H9 (cell line): ENCODE data around the gene IER5L. TPM values are rescaled to one million over a fixed set of nuclear protein-coding genes. Genes with fewer than 3 reads are reported as not detected.
A peak's percentile ranks its signal among the peaks of the same experiment; 100 is the strongest.

ENCODE experiments used
- DNase-seq: peaks from one replicate; pipeline ENCODE4 v3.0.0-alpha.2; 2017
- H2AFZ ChIP-seq: one replicate; pipeline ENCODE4 v1.6.1; 2013; ENCODE audit warnings: mild to moderate bottlenecking, low read length, control low read depth, moderate library complexity
- H2AK5ac ChIP-seq: 2 replicates; pipeline ENCODE4 v1.6.1; 2013; ENCODE audit warnings: low read length, control low read depth, mixed read lengths; ENCODE audit not compliant: insufficient read length
- H2BK120ac ChIP-seq: one replicate; pipeline ENCODE4 v1.6.1; 2013; ENCODE audit warnings: low read depth, mild to moderate bottlenecking, low read length, control low read depth, inconsistent platforms; ENCODE audit not compliant: poor library complexity, severe bottlenecking
- H2BK12ac ChIP-seq: 2 replicates; pipeline ENCODE4 v1.6.1; 2013; ENCODE audit warnings: low read length, control low read depth, mixed read lengths, low read depth; ENCODE audit not compliant: insufficient read length
- H2BK15ac ChIP-seq: 2 replicates; pipeline ENCODE4 v1.6.1; 2013; ENCODE audit warnings: low read depth, low read length, control low read depth
- H2BK20ac ChIP-seq: one replicate; pipeline ENCODE4 v1.6.1; 2013; ENCODE audit warnings: low read depth, mild to moderate bottlenecking, low read length, control low read depth, inconsistent platforms; ENCODE audit not compliant: poor library complexity, severe bottlenecking
- H2BK5ac ChIP-seq: 2 replicates; pipeline ENCODE4 v1.6.1; 2013; ENCODE audit warnings: low read length, control low read depth, mixed read lengths; ENCODE audit not compliant: insufficient read length
- H3K14ac ChIP-seq: 2 replicates; pipeline ENCODE4 v1.6.1; 2013; ENCODE audit warnings: low read length, control low read depth; ENCODE audit not compliant: insufficient read depth
- H3K18ac ChIP-seq: 2 replicates; pipeline ENCODE4 v1.6.1; 2013; ENCODE audit warnings: low read depth, mild to moderate bottlenecking, mixed read lengths, low read length, control low read depth; ENCODE audit not compliant: insufficient read length
- H3K23ac ChIP-seq: 2 replicates; pipeline ENCODE4 v1.6.1; 2013; ENCODE audit warnings: low read length, control low read depth, mixed read lengths, low read depth; ENCODE audit not compliant: insufficient read length
- H3K23me2 ChIP-seq: 2 replicates; pipeline ENCODE4 v1.6.1; 2013; ENCODE audit warnings: low read depth, mild to moderate bottlenecking, mixed read lengths, low read length, control low read depth; ENCODE audit not compliant: insufficient read length, poor library complexity, severe bottlenecking
- H3K27ac ChIP-seq: 2 replicates; pipeline ENCODE4 v1.5.1; 2013; ENCODE audit warnings: low read length, control low read depth, mixed read lengths, low read depth; ENCODE audit not compliant: insufficient read length
- H3K27me3 ChIP-seq: 2 replicates; pipeline ENCODE4 v1.6.1; 2013; ENCODE audit warnings: low read length, control low read depth, inconsistent platforms; ENCODE audit not compliant: insufficient read depth
- H3K4ac ChIP-seq: 2 replicates; pipeline ENCODE4 v1.6.1; 2013; ENCODE audit warnings: low read depth, mild to moderate bottlenecking, control low read depth, inconsistent platforms, low read length, moderate library complexity
- H3K4me1 ChIP-seq: 2 replicates; pipeline ENCODE4 v1.6.1; 2013; ENCODE audit warnings: low read length, control low read depth, inconsistent platforms; ENCODE audit not compliant: insufficient read depth
- H3K4me2 ChIP-seq: 2 replicates; pipeline ENCODE4 v1.6.1; 2013; ENCODE audit warnings: low read length, control low read depth, mixed read lengths; ENCODE audit not compliant: insufficient read length, insufficient read depth
- H3K56ac ChIP-seq: 2 replicates; pipeline ENCODE4 v1.6.1; 2013; ENCODE audit warnings: low read depth, mild to moderate bottlenecking, mixed read lengths, low read length, control low read depth; ENCODE audit not compliant: insufficient read length
- H3K79me1 ChIP-seq: 2 replicates; pipeline ENCODE4 v1.6.1; 2013; ENCODE audit warnings: low read depth, mild to moderate bottlenecking, moderate library complexity, low read length, control low read depth, inconsistent platforms; ENCODE audit not compliant: insufficient read depth, poor library complexity, severe bottlenecking
- H3K79me2 ChIP-seq: 2 replicates; pipeline ENCODE4 v1.6.1; 2013; ENCODE audit warnings: low read length, control low read depth, inconsistent platforms; ENCODE audit not compliant: insufficient read depth
- H3K9ac ChIP-seq: 2 replicates; pipeline ENCODE4 v1.6.1; 2013; ENCODE audit warnings: low read length, control low read depth, mixed read lengths; ENCODE audit not compliant: insufficient read length; ENCODE audit errors: extremely low read depth
- H3K9me3 ChIP-seq: one replicate; pipeline ENCODE4 v1.6.1; 2013; ENCODE audit warnings: low read depth, low read length, inconsistent platforms; ENCODE audit not compliant: control insufficient read depth
- H3T11ph ChIP-seq: one replicate; pipeline ENCODE4 v1.6.1; 2013; ENCODE audit warnings: mild to moderate bottlenecking, low read length, control low read depth, inconsistent platforms
- H4K20me1 ChIP-seq: one replicate; pipeline ENCODE4 v1.6.1; 2013; ENCODE audit not compliant: control insufficient read depth, insufficient read length, insufficient read depth
- H4K5ac ChIP-seq: 2 replicates; pipeline ENCODE4 v1.6.1; 2013; ENCODE audit warnings: low read depth, mild to moderate bottlenecking, mixed read lengths, low read length, control low read depth; ENCODE audit not compliant: insufficient read length
- H4K8ac ChIP-seq: replicated peaks from 2 replicates; pipeline ENCODE4 v1.6.1; 2013; ENCODE audit warnings: low read length, control low read depth, mixed read lengths, low read depth; ENCODE audit not compliant: insufficient read length
- H4K91ac ChIP-seq: 2 replicates; pipeline ENCODE4 v1.6.1; 2013; ENCODE audit warnings: low read depth, mild to moderate bottlenecking, moderate library complexity, mixed read lengths, low read length, control low read depth; ENCODE audit not compliant: insufficient read length
- H3K27ac Mint-ChIP-seq, 3 experiments: 2 replicates in 2 of 3; 3 replicates in 1 of 3; pipeline ENCODE4 v1.8.0; 2020 to 2021; ENCODE audit warnings: mixed read lengths in 3 of 3, mild to moderate bottlenecking in 1 of 3, moderate library complexity in 1 of 3
- H3K27me3 Mint-ChIP-seq: 2 replicates; pipeline ENCODE4 v1.8.0; 2021; ENCODE audit warnings: low read depth, mild to moderate bottlenecking, moderate library complexity, mixed read lengths
- H3K36me3 Mint-ChIP-seq, 3 experiments: 2 replicates in 2 of 3; 3 replicates in 1 of 3; pipeline ENCODE4 v1.8.0; 2020 to 2021; ENCODE audit warnings: low read depth in 3 of 3, mixed read lengths in 3 of 3; ENCODE audit not compliant: insufficient read depth in 1 of 3
- H3K4me1 Mint-ChIP-seq, 2 experiments: 2 replicates each; pipeline ENCODE4 v1.8.0; 2020; ENCODE audit warnings: mixed read lengths in 2 of 2
- H3K4me3 Mint-ChIP-seq, 2 experiments: 2 replicates in 1 of 2; 3 replicates in 1 of 2; pipeline ENCODE4 v1.8.0; 2020 to 2021; ENCODE audit warnings: mild to moderate bottlenecking in 2 of 2, mixed read lengths in 2 of 2, moderate library complexity in 1 of 2
- H3K9me3 Mint-ChIP-seq, 2 experiments: 2 replicates in 1 of 2; 3 replicates in 1 of 2; pipeline ENCODE4 v1.8.0; 2020; ENCODE audit warnings: mild to moderate bottlenecking in 2 of 2, mixed read lengths in 2 of 2, moderate library complexity in 1 of 2
- WGBS: extraction: QIAGEN DNeasy Blood & Tissue Kit; methylation state at CpG from one replicate; pipeline ENCODE4 v1.1.7; 2013; ENCODE audit warnings: missing lambda C conversion rate, low lambda C conversion rate, mixed read lengths; ENCODE audit not compliant: insufficient read length; ENCODE audit errors: extremely low coverage; 5-methylcytosine and 5-hydroxymethylcytosine counted together
- total RNA-seq: library from RNA; stranded (reverse); gene quantifications from 2 replicates; pipeline ENCODE4 v1.2.1, GENCODE V29; 2021
- TF ChIP-seq, protein P1 (sequence below): fragments of 200-600 bp; sonication (generic); conservative IDR thresholded peaks from 3 replicates; pipeline ENCODE4 v1.8.0; 2021; ENCODE audit warnings: antibody characterized with exemption, mild to moderate bottlenecking

Gene IER5L
- total RNA-seq, 1 experiment from 2014 or later: 1.0 TPM

DNA sequence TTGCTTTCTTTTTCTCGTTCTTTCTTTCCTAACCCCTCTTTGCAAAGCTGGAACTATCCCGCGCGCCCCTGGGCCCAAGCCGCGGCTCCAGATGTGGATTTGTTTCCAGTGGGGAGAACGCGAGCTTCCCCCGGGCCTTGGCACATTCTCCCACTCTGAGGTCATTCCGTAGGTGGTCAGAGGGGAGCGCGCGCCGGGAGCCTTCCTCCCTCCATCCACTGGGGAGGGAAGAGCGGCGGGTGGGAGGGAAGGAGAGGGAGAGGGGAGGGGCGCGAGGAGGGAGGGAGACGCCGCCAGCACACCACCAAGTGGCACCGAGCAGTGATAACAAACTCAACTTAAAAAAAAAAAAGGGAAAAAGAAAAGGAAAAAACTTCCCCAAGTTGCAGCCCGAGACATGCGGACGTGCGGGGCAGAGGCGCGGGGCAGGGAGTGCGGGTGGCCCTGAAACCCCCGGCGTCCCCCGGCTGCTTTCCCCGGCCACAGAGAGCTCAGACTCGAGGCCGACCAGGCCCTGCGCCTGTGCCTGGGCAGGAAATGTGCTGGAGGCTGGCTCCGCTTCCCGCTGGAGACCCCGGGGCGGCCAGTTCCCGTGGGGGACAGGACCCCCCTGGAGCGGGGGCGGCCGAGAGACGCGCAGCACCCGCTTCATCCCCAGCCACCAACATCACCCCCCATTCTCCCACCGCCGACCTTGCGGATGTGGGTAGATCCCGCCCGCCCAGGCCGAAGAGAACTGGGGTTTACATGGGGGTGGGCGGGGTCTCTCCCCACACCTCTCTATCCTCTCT, 3.1 kb downstream of the IER5L start:
- Histone ChIP-seq H3K27me3 (peaks cover 32% of the 10 kb centered on the region), H3K18ac (no peak overlapping the region), H3K4ac (no peak overlapping the region), H3K23me2 (peaks cover 29% of the 10 kb centered on the region), H3K4me1 (no peaks in the 10 kb centered on the region; the same call in 1 of the 2 replicates), H3K14ac (no peak overlapping the region), H3K23ac (no peak overlapping the region), H2BK120ac (no peak overlapping the region), H3T11ph (no peak overlapping the region), H3K79me1 (no peaks in the 10 kb centered on the region), H2BK15ac (no peak overlapping the region), H3K56ac (no peak overlapping the region), H4K91ac (no peak overlapping the region), H2AFZ (no peak overlapping the region), H4K5ac (no peak overlapping the region), H2BK12ac (no peak overlapping the region), H3K4me2 (peak overlapping the region; percentile 93), H2AK5ac (no peak overlapping the region), H3K9me3 (no peaks in the 10 kb centered on the region), H3K9ac (no peak overlapping the region), H4K8ac (no peak overlapping the region), H4K20me1 (no peaks in the 10 kb centered on the region), H2BK5ac (no peak overlapping the region), H2BK20ac (no peak overlapping the region), H3K79me2 (no peaks in the 10 kb centered on the region), H3K27ac (no peak overlapping the region)
- Mint-ChIP-seq H3K27ac (no peak overlapping the region), H3K4me1 (peaks cover 16 to 26% of the 10 kb centered on the region in 2 experiments), H3K27me3 (peaks cover 82% of the 10 kb centered on the region), H3K36me3 (no peaks in the 10 kb centered on the region; a peak in 1 of 7 replicates), H3K9me3 (no peaks in the 10 kb centered on the region), H3K4me3 (peak overlapping the region; percentile 62 to 86)
- WGBS: no CpG with 5 or more reads among the region's 53 CpGs
- TF ChIP-seq, protein P1, sequence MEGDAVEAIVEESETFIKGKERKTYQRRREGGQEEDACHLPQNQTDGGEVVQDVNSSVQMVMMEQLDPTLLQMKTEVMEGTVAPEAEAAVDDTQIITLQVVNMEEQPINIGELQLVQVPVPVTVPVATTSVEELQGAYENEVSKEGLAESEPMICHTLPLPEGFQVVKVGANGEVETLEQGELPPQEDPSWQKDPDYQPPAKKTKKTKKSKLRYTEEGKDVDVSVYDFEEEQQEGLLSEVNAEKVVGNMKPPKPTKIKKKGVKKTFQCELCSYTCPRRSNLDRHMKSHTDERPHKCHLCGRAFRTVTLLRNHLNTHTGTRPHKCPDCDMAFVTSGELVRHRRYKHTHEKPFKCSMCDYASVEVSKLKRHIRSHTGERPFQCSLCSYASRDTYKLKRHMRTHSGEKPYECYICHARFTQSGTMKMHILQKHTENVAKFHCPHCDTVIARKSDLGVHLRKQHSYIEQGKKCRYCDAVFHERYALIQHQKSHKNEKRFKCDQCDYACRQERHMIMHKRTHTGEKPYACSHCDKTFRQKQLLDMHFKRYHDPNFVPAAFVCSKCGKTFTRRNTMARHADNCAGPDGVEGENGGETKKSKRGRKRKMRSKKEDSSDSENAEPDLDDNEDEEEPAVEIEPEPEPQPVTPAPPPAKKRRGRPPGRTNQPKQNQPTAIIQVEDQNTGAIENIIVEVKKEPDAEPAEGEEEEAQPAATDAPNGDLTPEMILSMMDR: 0 out of 3 replicates have a peak, but pooled peaks have one; percentile 13
- peak; percentile 63 for DNase-seq
